HepG2 (cell line): ENCODE results near the gene PPIL6. TPM values are rescaled to one million over a fixed set of nuclear protein-coding genes. Genes with fewer than 3 reads are reported as not detected.

Experiments used
- ATAC-seq: fragments of 200-7000 bp; cut with Tn5 transposase; 3 replicates; pipeline ENCODE4 v1.9.1; 2020; ENCODE audit warnings: mild to moderate bottlenecking, moderate library complexity
- BruUV-seq: library from RNA; stranded (reverse); fragments of 400-500 nt; replicated peaks from 2 replicates; lab custom pipeline; 2021; lab: Mats Ljungman, UMichigan
- CTCF ChIA-PET: fragments of 300-600 bp; formaldehyde crosslinking; extraction: SDS; loops from one replicate; lab custom pipeline; 2021; ENCODE audit warnings: low total read pairs, inconsistent platforms, low intra/inter-chr PET ratio; lab: Yijun Ruan, JAX
- POLR2A ChIA-PET: fragments of 350-600 bp; sonication (Branson Sonifier 250); formaldehyde crosslinking; loops from one replicate; lab custom pipeline; 2020; ENCODE audit warnings: antibody characterized with exemption, inconsistent platforms; lab: Yijun Ruan, JAX
- DNase-seq: peaks from one replicate; pipeline ENCODE4 v3.0.0-alpha.2; 2015; ENCODE audit warnings: low spot score
- FAIRE-seq: peaks from 3 replicates; lab custom pipeline; 2011; peaks lifted over from hg19 to GRCh38; lab: Jason Lieb, UNC
- H2AFZ ChIP-seq: one replicate; pipeline ENCODE4 v1.6.1; 2011; ENCODE audit warnings: low read length, inconsistent platforms
- H3K27ac ChIP-seq: fragments of 300-600 bp; 3 replicates; pipeline ENCODE4 v1.8.0; 2011; ENCODE audit warnings: mixed run types, mild to moderate bottlenecking, mixed read lengths, low read length, inconsistent platforms; ENCODE audit not compliant: insufficient read depth; ENCODE audit errors: extremely low read length
- H3K27me3 ChIP-seq, 2 experiments: fragments of 200-600 bp in 1 of 2; 2 replicates in 1 of 2; 3 replicates in 1 of 2; pipeline versions ENCODE4 v1.6.0 to v1.8.0; 2011; ENCODE audit warnings: low read length in 2 of 2, mild to moderate bottlenecking in 2 of 2, moderate library complexity in 2 of 2, inconsistent platforms in 1 of 2; ENCODE audit not compliant: insufficient read depth in 2 of 2, control insufficient read depth in 1 of 2
- H3K36me3 ChIP-seq, 2 experiments: fragments of 200-600 bp in 1 of 2; replicated peaks in 1 of 2; 2 replicates in 1 of 2; 3 replicates in 1 of 2; pipeline versions ENCODE4 v1.5.1 to v1.8.0; 2011; ENCODE audit warnings: low read length in 2 of 2, inconsistent platforms in 1 of 2; ENCODE audit not compliant: insufficient read depth in 2 of 2, control insufficient read depth in 1 of 2
- H3K4me1 ChIP-seq: 2 replicates; pipeline ENCODE4 v1.5.1; 2012; ENCODE audit warnings: low read length, inconsistent platforms; ENCODE audit not compliant: insufficient read depth
- H3K4me2 ChIP-seq: 2 replicates; pipeline ENCODE4 v1.6.0; 2011; ENCODE audit warnings: low read depth, low read length, inconsistent platforms
- H3K4me3 ChIP-seq, 3 experiments: fragments of 200-600 bp in 1 of 3; sonication (generic), shearing (Covaris generic) in 1 of 3; replicated peaks in 1 of 3; 2 replicates each; pipeline ENCODE4 v1.5.1; 2011 to 2016; ENCODE audit warnings: low read length in 3 of 3, inconsistent platforms in 2 of 3, low read depth in 2 of 3, mild to moderate bottlenecking in 2 of 3, control low read depth in 1 of 3, mixed read lengths in 1 of 3; ENCODE audit not compliant: insufficient read depth in 1 of 3
- H3K79me2 ChIP-seq: one replicate; pipeline ENCODE4 v1.6.1; 2011; ENCODE audit warnings: low read length, inconsistent platforms; ENCODE audit not compliant: insufficient read depth
- H3K9ac ChIP-seq: 2 replicates; pipeline ENCODE4 v1.6.0; 2011; ENCODE audit warnings: mild to moderate bottlenecking, low read depth, low read length, inconsistent platforms; ENCODE audit not compliant: insufficient read depth
- H3K9me3 ChIP-seq: 2 replicates; pipeline ENCODE4 v1.5.1; 2012; ENCODE audit warnings: mild to moderate bottlenecking, low read length
- H4K20me1 ChIP-seq: 2 replicates; pipeline ENCODE4 v1.6.0; 2011; ENCODE audit warnings: inconsistent platforms, mild to moderate bottlenecking, low read length, moderate library complexity; ENCODE audit not compliant: insufficient read depth
- ATF5 ChIP-seq: sonication (generic); formaldehyde crosslinking; IDR thresholded peaks from 2 replicates; pipeline ENCODE4 v1.4.0; 2020; ENCODE audit warnings: mild to moderate bottlenecking, low read depth, missing genetic modification reagents
- CEBPB ChIP-seq: IDR thresholded peaks from 2 replicates; pipeline ENCODE4 v1.6.1; 2011; ENCODE audit warnings: low read depth, low read length, improper control_type of control experiment, borderline replicate concordance
- CEBPG ChIP-seq: IDR thresholded peaks from 2 replicates; pipeline ENCODE4 v1.6.1; 2016
- CHD2 ChIP-seq: IDR thresholded peaks from 2 replicates; pipeline ENCODE4 v1.6.1; 2011; ENCODE audit warnings: low read depth, low read length, improper control_type of control experiment
- DDIT3 ChIP-seq: sonication (generic); formaldehyde crosslinking; IDR thresholded peaks from 2 replicates; pipeline ENCODE4 v1.4.0; 2020; ENCODE audit warnings: mild to moderate bottlenecking, missing genetic modification reagents
- HDAC6 ChIP-seq: fragments of 200-600 bp; sonication (generic); IDR thresholded peaks from 2 replicates; pipeline ENCODE4 v1.7.0; 2017; ENCODE audit warnings: mild to moderate bottlenecking, antibody characterized with exemption, low read length, low read depth
- JARID2 ChIP-seq: sonication (generic); formaldehyde crosslinking; IDR thresholded peaks from 2 replicates; pipeline ENCODE4 v1.8.1; 2023; ENCODE audit warnings: missing genetic modification reagents, inconsistent platforms; ENCODE audit not compliant: insufficient replicate concordance
- JUND ChIP-seq: sonication (generic); formaldehyde crosslinking; IDR thresholded peaks from 2 replicates; pipeline ENCODE4 v1.8.0; 2022; ENCODE audit warnings: mild to moderate bottlenecking, missing genetic modification reagents
- NRL ChIP-seq: sonication (generic); formaldehyde crosslinking; IDR thresholded peaks from 2 replicates; pipeline ENCODE4 v1.5.0; 2020; ENCODE audit warnings: missing genetic modification reagents, mild to moderate bottlenecking, moderate library complexity, borderline replicate concordance
- PPARG ChIP-seq: conservative IDR thresholded peaks from 2 replicates; pipeline ENCODE4 v1.6.1; 2016; ENCODE audit warnings: missing biosample characterization, missing genetic modification reagents
- SETDB1 ChIP-seq: sonication (generic); formaldehyde crosslinking; IDR thresholded peaks from 2 replicates; pipeline ENCODE4 v1.5.1; 2020; ENCODE audit warnings: missing genetic modification reagents, mild to moderate bottlenecking, borderline replicate concordance
- TBX3 ChIP-seq: fragments of 450-650 bp; IDR thresholded peaks from 2 replicates; pipeline ENCODE4 v1.6.1; 2017; ENCODE audit warnings: antibody characterized with exemption, mild to moderate bottlenecking, inconsistent platforms, borderline replicate concordance
- ZBTB42 ChIP-seq: sonication (generic); formaldehyde crosslinking; IDR thresholded peaks from 2 replicates; pipeline ENCODE4 v1.5.0; 2020; ENCODE audit warnings: mild to moderate bottlenecking, missing genetic modification reagents
- ZFP36L2 ChIP-seq: sonication (generic); formaldehyde crosslinking; IDR thresholded peaks from 2 replicates; pipeline ENCODE4 v1.4.0; 2020; ENCODE audit warnings: missing genetic modification reagents
- ZNF136 ChIP-seq: sonication (generic); formaldehyde crosslinking; IDR thresholded peaks from 2 replicates; pipeline ENCODE4 v1.8.1; 2022; ENCODE audit warnings: low read depth, mild to moderate bottlenecking, moderate library complexity, missing genetic modification reagents
- ZNF605 ChIP-seq: sonication (generic); formaldehyde crosslinking; IDR thresholded peaks from 2 replicates; pipeline ENCODE4 v1.8.0; 2022; ENCODE audit warnings: mild to moderate bottlenecking, missing genetic modification reagents
- ZNF670 ChIP-seq: sonication (generic); formaldehyde crosslinking; IDR thresholded peaks from 2 replicates; pipeline ENCODE4 v1.8.0; 2022; ENCODE audit warnings: mild to moderate bottlenecking, missing genetic modification reagents, borderline replicate concordance
- ZNF746 ChIP-seq: sonication (generic); formaldehyde crosslinking; IDR thresholded peaks from 2 replicates; pipeline ENCODE4 v1.8.0; 2022; ENCODE audit warnings: mild to moderate bottlenecking, missing genetic modification reagents
- ZNF75D ChIP-seq: sonication (generic); formaldehyde crosslinking; IDR thresholded peaks from 2 replicates; pipeline ENCODE4 v1.8.1; 2023; ENCODE audit warnings: missing genetic modification reagents, mild to moderate bottlenecking, borderline replicate concordance
- WGBS: methylation state at CpG from one replicate; pipeline ENCODE4 v1.1.6; 2017; ENCODE audit warnings: low lambda C conversion rate; 5-methylcytosine and 5-hydroxymethylcytosine counted together
- in situ Hi-C: cut with HindIII; loops from 2 replicates; pipeline ENCODE4 v1.10.0; 2017; ENCODE audit warnings: low pct_unique_long_range_greater_than_20kb; ENCODE audit not compliant: extremely low pct_ligation_motif_present
- intact Hi-C: fragments of 100-400 bp; cut with micrococcal nuclease; formaldehyde crosslinking; loops from one replicate; pipeline ENCODE4 v1.10.0; 2022; ENCODE audit not compliant: unreplicated experiment
- polyA plus RNA-seq, 8 experiments: library from polyadenylated mRNA; depleted of rRNA in 3 of 8; stranded (reverse) in 7 of 8; unstranded in 1 of 8; fragments of >200 nt; fragmentation: Illumina TruSeq in 4 of 8; extraction: Trizol in 4 of 8; gene quantifications; 2 replicates each; pipeline versions ENCODE4 v1.2.1 to v1.2.3, GENCODE V29; 2011 to 2016; ENCODE audit warnings: low read depth in 4 of 8, missing spikeins in 1 of 8, mixed read lengths in 1 of 8; ENCODE audit not compliant: insufficient read depth in 1 of 8
- total RNA-seq, 5 experiments: library from RNA; depleted of rRNA; stranded (reverse); fragments of >200 nt; fragmentation: Illumina TruSeq; extraction: Trizol; gene quantifications; 2 replicates each; pipeline ENCODE4 v1.2.3, GENCODE V29; 2016; ENCODE audit warnings: low read depth in 1 of 5
- TF ChIP-seq, protein P1 (sequence below): sonication (generic); formaldehyde crosslinking; IDR thresholded peaks from 2 replicates; pipeline ENCODE4 v1.8.0; 2023; ENCODE audit warnings: mild to moderate bottlenecking, missing genetic modification reagents

PPIL6 gene
- total and polyA plus RNA-seq, 2 of the 13 experiments (the other 11 are each of a cell fraction or from before 2014, with no cell fraction given) = 0.22 to 0.46 TPM

- H3K9me3 ChIP-seq = no peaks in the 10 kb centered on the region
- no peak overlapping the region for H2AFZ ChIP-seq
- no peaks in the 10 kb centered on the region for H4K20me1 ChIP-seq
- TF ChIP-seq ZNF670 (no peak), JARID2 (CRISPR knock-in tag) (no peak), HDAC6 (no peak), JUND (CRISPR knock-in tag) (no peak), ZNF136 (no peak), DDIT3 (no peak), NRL (CRISPR knock-in tag) (no peak), CEBPB (peak; percentile 54)
- in situ Hi-C loops = no loop called here
- intact Hi-C loops = no loop called here
- H3K4me1 ChIP-seq = peaks cover 5% of the 10 kb centered on the region; the same call in 1 of the 2 replicates
- 34% methylated on average over 4 of the region's 4 CpGs for WGBS
- H3K79me2 ChIP-seq = no peaks in the 10 kb centered on the region
- no TSS peak for BruUV-seq
- H3K9ac ChIP-seq = no peak overlapping the region
- H3K4me3 ChIP-seq = no peak overlapping the region
- H3K27me3 ChIP-seq = no peaks in the 10 kb centered on the region
- ATAC-seq (no peak), FAIRE-seq (no peak), DNase-seq (no peak)
- H3K4me2 ChIP-seq = no peak overlapping the region
- no peaks in the 10 kb centered on the region for H3K36me3 ChIP-seq
- no peak overlapping the region for H3K27ac ChIP-seq
- ChIA-PET CTCF (no interaction called here), POLR2A (no interaction called here)
Observed at GRCh38 chr6:109417646-109418045, 22.8 kb downstream of the PPIL6 start.

GRCh38 chr6:109411034-109411433, 29.4 kb downstream of the PPIL6 start:
- Histone ChIP-seq H3K79me2 (no peaks in the 10 kb centered on the region), H3K9ac (no peak overlapping the region), H3K27ac (no peak overlapping the region), H3K4me1 (no peaks in the 10 kb centered on the region), H2AFZ (no peak overlapping the region), H3K4me2 (no peak overlapping the region), H3K36me3 (no peaks in the 10 kb centered on the region), H3K27me3 (0 out of 5 replicates have a peak, but pooled peaks cover 0 to under 1% of the 10 kb centered on the region in 2 experiments), H3K9me3 (no peaks in the 10 kb centered on the region), H3K4me3 (no peak overlapping the region), H4K20me1 (no peaks in the 10 kb centered on the region)
- CTCF ChIA-PET = no interaction called here
- in situ Hi-C loops = no loop called here
- no peak for DNase-seq
- POLR2A ChIA-PET = no interaction called here
- no TSS peak for BruUV-seq
- intact Hi-C loops = no loop called here
- ATAC-seq = no peak
- TF ChIP-seq, protein P1, sequence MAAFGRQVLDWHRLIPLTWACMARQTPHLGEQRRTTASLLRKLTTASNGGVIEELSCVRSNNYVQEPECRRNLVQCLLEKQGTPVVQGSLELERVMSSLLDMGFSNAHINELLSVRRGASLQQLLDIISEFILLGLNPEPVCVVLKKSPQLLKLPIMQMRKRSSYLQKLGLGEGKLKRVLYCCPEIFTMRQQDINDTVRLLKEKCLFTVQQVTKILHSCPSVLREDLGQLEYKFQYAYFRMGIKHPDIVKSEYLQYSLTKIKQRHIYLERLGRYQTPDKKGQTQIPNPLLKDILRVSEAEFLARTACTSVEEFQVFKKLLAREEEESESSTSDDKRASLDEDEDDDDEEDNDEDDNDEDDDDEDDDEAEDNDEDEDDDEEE (CRISPR knock-in tag) = no peak
- TF ChIP-seq PPARG (CRISPR knock-in tag) = no peak
- TF ChIP-seq SETDB1 = no peak
- TF ChIP-seq ZNF746 = no peak
- TF ChIP-seq ZNF75D (CRISPR knock-in tag) = no peak
- TF ChIP-seq ATF5 (CRISPR knock-in tag) = no peak
- TF ChIP-seq ZBTB42 (CRISPR knock-in tag) = no peak
- no peak for TF ChIP-seq TBX3
- no peak for TF ChIP-seq ZFP36L2
- no peak for TF ChIP-seq CHD2
- TF ChIP-seq ZNF605 (CRISPR knock-in tag) = no peak
- TF ChIP-seq CEBPG (CRISPR knock-in tag) = no peak
- 79% methylated on average over 2 of the region's 2 CpGs for WGBS
- FAIRE-seq = no peak
